ENCODE data around the gene OR10H4.

GRCh38 chr19:15936173-15936572, 12.6 kb upstream of the OR10H4 start:
- TF ChIP-seq ZFP3 (CRISPR knock-in tag; IDR thresholded peaks at IDR 0.05), result no peak
- no peak for TF ChIP-seq TOX (CRISPR knock-in tag; IDR thresholded peaks at IDR 0.05; ENCODE audit: borderline replicate concordance)
- TF ChIP-seq RARB (CRISPR knock-in tag; IDR thresholded peaks at IDR 0.05), result no peak
- no peak for TF ChIP-seq ISL1 (CRISPR knock-in tag; IDR thresholded peaks at IDR 0.05)
- no peak for TF ChIP-seq BACH2 (CRISPR knock-in tag; IDR thresholded peaks at IDR 0.05; ENCODE audit: borderline replicate concordance)
- no peak for TF ChIP-seq ARNTL (CRISPR knock-in tag; IDR thresholded peaks at IDR 0.05; ENCODE audit: borderline replicate concordance, low read depth)
- TF ChIP-seq, protein P1, sequence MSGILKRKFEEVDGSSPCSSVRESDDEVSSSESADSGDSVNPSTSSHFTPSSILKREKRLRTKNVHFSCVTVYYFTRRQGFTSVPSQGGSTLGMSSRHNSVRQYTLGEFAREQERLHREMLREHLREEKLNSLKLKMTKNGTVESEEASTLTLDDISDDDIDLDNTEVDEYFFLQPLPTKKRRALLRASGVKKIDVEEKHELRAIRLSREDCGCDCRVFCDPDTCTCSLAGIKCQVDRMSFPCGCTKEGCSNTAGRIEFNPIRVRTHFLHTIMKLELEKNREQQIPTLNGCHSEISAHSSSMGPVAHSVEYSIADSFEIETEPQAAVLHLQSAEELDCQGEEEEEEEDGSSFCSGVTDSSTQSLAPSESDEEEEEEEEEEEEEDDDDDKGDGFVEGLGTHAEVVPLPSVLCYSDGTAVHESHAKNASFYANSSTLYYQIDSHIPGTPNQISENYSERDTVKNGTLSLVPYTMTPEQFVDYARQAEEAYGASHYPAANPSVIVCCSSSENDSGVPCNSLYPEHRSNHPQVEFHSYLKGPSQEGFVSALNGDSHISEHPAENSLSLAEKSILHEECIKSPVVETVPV (CRISPR knock-in tag; IDR thresholded peaks at IDR 0.05), result no peak
- TF ChIP-seq PPARA (CRISPR knock-in tag; IDR thresholded peaks at IDR 0.05; ENCODE audit: borderline replicate concordance), result no peak
- TF ChIP-seq, protein P2, sequence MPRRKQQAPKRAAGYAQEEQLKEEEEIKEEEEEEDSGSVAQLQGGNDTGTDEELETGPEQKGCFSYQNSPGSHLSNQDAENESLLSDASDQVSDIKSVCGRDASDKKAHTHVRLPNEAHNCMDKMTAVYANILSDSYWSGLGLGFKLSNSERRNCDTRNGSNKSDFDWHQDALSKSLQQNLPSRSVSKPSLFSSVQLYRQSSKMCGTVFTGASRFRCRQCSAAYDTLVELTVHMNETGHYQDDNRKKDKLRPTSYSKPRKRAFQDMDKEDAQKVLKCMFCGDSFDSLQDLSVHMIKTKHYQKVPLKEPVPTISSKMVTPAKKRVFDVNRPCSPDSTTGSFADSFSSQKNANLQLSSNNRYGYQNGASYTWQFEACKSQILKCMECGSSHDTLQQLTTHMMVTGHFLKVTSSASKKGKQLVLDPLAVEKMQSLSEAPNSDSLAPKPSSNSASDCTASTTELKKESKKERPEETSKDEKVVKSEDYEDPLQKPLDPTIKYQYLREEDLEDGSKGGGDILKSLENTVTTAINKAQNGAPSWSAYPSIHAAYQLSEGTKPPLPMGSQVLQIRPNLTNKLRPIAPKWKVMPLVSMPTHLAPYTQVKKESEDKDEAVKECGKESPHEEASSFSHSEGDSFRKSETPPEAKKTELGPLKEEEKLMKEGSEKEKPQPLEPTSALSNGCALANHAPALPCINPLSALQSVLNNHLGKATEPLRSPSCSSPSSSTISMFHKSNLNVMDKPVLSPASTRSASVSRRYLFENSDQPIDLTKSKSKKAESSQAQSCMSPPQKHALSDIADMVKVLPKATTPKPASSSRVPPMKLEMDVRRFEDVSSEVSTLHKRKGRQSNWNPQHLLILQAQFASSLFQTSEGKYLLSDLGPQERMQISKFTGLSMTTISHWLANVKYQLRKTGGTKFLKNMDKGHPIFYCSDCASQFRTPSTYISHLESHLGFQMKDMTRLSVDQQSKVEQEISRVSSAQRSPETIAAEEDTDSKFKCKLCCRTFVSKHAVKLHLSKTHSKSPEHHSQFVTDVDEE (CRISPR knock-in tag; IDR thresholded peaks at IDR 0.05), result no peak
- no peak for TF ChIP-seq OSR1 (CRISPR knock-in tag; IDR thresholded peaks at IDR 0.05)
- TF ChIP-seq, protein P3, sequence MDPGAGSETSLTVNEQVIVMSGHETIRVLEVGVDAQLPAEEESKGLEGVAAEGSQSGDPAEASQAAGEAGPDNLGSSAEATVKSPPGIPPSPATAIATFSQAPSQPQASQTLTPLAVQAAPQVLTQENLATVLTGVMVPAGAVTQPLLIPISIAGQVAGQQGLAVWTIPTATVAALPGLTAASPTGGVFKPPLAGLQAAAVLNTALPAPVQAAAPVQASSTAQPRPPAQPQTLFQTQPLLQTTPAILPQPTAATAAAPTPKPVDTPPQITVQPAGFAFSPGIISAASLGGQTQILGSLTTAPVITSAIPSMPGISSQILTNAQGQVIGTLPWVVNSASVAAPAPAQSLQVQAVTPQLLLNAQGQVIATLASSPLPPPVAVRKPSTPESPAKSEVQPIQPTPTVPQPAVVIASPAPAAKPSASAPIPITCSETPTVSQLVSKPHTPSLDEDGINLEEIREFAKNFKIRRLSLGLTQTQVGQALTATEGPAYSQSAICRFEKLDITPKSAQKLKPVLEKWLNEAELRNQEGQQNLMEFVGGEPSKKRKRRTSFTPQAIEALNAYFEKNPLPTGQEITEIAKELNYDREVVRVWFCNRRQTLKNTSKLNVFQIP (CRISPR knock-in tag; IDR thresholded peaks at IDR 0.05; ENCODE audit: borderline replicate concordance, low read depth), result no peak
- no peak for TF ChIP-seq CSDC2 (CRISPR knock-in tag; IDR thresholded peaks at IDR 0.05)
- TF ChIP-seq PATZ1 (CRISPR knock-in tag; IDR thresholded peaks at IDR 0.05; ENCODE audit: borderline replicate concordance), result no peak
- TF ChIP-seq CREB5 (CRISPR knock-in tag; IDR thresholded peaks at IDR 0.05; ENCODE audit: low read depth), result no peak
